Suprapubic skin (tissue), 4 donors: ENCODE data around the gene SIGLEC15.

Source experiments
- CTCF ChIP-seq, 2 donors: fragments of 200-600 bp in 1 of 2; fragments of 450-650 bp in 1 of 2; sonication (generic) in 1 of 2; IDR thresholded peaks; one replicate each; pipeline ENCODE4 v1.5.1; 2016 to 2019; ENCODE audit warnings: antibody characterized with exemption in 2 of 2, mild to moderate bottlenecking in 1 of 2, moderate library complexity in 1 of 2
- EP300 ChIP-seq: sonication (generic); formaldehyde crosslinking; IDR thresholded peaks from one replicate; pipeline ENCODE4 v1.6.1; 2017; ENCODE audit warnings: antibody characterized with exemption
- POLR2A ChIP-seq, 2 donors: fragments of 450-650 bp; IDR thresholded peaks; one replicate each; pipeline ENCODE4 v1.6.1; 2017; ENCODE audit warnings: antibody characterized with exemption in 2 of 2, mild to moderate bottlenecking in 2 of 2, moderate library complexity in 2 of 2
- POLR2AphosphoS5 ChIP-seq, 3 donors: sonication (generic); formaldehyde crosslinking; IDR thresholded peaks; one replicate each; pipeline ENCODE4 v1.6.1; 2017; ENCODE audit warnings: antibody characterized with exemption in 3 of 3

- no peak for TF ChIP-seq POLR2A (IDR thresholded peaks at IDR 0.05)
- TF ChIP-seq CTCF (IDR thresholded peaks at IDR 0.05) = no peak
- TF ChIP-seq EP300 = no peak
- no peak for TF ChIP-seq POLR2AphosphoS5 (IDR thresholded peaks at IDR 0.05)
Measured at GRCh38 chr18:45887585-45887984, 62.1 kb downstream of the SIGLEC15 start.
